ENCODE results near the gene ABCC1.

Gene ABCC1

DNA sequence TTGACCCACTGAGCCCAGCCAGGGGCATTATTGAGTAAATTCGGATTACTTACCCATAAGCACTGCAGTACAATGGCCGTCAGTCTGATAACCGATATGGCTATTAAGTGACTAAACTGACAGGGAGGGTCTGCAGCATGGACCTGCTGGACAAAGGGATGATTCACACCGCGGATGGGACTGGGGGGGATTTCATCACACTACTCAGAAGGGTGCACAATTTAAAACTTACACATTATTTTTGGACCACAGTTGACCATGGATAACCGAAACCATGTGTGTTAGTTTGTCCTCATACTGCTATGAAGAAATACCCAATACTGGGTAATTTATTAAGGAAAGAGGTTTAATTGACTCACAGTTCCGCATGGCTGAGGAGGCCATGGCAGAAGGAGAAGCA is 167.4 kb downstream of the ABCC1 start:
- no peak for DNase-seq

DNA sequence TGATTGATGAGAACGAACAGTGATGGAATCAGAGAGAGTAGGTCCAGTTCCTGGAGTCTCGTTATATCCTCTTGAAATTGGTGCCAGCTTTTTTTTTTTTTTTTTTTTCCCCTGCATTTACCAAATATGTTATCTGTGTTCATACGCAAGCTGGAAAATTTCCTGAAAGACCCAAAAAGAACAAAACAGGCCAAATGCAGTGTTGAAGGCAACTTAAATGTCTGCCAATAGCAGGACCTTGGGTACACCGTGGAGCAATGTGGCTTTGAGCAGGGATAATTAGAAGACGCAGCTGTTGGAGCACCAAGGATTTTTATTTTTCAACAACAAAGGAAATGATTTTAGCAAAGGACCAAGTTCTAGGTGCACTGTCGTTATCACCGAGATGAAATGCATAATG is 168.9 kb downstream of the ABCC1 start:
- no peak for DNase-seq

DNA sequence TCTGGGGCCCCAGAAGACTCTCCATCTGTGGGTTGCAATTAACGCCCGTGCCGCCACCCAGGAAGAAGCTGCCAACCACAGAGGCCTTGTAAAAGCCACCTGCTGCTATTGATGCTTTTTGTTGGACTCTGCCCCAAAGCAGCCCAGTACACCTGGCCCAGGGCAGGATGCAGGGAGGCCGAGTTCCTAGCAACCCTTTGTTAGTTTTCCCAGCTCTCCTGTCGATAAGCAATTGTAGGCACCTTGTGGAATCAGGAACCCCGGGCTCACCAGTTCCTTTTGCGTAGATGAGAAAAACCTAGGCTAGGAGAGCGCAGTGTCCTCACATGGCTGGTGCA is 170.6 kb downstream of the ABCC1 start:
- DNase-seq, result no peak

DNA sequence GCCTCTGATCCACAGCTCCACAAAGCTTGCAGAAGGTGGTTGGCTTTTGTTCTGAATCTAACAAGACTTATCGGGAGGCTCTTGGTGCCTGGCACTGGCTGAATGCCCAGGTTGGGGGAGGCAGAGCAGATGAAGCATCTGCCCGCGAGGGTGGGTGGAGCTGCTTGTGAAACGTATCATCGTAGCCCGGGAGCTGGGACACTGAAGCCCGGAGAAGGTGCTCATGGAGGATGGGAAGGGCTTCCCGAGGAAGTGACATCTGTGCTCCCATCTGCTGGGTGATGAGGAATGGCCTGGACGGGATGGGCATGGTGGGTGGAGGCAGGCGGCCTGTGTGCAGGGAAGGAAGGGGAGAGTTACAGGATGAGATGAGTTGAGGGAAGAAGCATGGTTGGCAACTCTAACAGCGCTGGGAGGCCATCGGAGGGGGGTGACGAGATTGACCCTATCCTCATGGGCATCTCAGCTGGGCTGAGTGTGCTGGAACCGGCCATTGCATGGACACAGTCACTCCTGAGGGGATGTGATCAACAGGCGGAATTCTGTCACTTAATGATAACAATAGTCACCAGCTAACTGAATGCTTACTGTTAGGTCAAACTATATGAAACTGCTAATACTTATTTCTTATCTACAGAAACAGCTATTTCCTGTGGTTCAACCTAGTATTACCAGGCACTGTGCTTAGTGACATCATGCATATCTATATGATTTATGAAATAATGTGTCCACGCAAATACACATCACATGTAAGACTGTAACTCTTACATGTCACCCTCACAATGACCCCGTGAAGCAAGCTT is 171.2 kb downstream of the ABCC1 start:
- DNase-seq, result peak; percentile 91

DNA sequence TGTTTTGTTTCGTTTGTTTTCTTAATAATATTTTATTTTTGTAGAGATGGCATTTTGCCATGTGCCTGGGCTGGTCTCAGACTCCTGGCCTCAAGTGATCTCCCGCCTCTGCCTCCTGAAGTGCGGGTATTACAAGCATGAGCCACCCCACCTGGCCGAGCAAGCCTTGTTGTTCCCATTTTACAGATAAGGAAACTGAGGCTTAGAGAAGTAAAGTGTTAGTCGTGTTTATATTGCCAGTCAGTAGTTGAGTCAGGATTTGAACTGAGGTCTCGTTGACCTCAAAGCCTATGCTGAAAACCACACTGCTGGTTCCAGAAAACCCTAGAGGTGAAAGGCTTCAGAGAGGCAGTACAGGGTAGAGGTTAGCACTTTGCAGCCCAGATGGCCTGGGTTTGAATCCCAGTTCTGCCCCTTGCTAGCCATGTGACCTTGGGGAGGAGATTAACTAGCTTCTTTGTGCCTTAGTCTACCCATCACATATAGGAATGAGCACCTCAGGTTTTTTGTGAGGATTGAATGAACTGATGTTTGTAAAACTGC is 171.8 kb downstream of the ABCC1 start:
- no peak for DNase-seq

DNA sequence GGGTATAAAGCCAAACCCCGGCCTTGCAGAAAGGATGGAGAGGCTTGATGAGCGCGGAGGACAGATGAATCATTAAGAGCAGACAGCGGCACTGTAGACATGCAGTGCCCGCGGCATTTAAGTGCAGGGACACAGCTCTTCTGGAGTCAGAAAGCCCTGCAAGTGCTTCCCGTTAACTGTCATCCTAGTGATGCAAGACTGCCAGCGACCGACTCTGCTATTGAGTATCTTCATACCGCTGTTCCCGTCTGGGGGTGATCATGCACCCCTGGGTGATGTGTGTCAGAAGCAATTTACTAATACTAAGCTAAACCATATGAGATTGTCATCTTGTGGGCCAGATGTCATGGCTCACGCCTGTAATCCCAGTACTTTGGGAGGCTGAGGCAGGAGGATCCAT is 172.8 kb downstream of the ABCC1 start:
- no peak for DNase-seq

DNA sequence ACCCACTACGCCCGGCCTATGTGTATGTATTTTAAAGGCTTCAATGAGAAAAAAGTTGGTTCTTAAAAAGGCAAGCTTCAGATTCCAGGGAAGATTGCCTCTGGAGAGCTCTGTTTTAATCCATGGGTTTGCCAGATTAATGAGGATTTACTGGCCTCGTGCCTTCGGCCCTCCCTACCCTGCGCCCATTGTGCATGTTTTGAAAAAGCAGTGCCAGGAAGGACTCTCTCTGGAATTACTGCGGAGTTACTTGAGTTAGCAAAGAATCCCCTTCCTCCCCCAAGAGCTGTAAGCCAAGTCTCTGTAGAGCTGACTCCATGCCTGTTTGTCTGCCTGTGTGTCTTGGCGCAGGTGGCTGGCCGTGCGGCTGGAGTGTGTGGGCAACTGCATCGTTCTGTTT is 175.0 kb downstream of the ABCC1 start:
- DNase-seq, result no peak

DNA sequence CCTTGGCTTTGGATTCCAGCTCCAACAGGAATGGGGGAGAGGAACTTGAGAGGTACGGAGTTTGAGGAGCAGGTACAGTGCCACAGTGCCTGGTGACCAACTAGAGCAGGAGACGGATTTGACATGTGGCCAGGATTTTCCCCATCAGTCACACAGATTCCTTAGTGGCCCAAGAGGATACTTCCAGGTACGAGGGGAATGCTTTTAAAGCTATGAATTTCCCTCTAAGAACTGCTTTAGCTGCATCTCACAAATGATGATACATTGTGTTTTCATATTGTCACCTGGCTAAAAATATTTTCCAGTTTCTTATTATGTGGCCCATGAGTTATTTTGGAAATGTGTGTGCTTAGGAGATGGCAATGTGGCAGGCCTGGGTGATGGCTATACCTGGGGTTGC is 175.6 kb downstream of the ABCC1 start:
- DNase-seq, result no peak

DNA sequence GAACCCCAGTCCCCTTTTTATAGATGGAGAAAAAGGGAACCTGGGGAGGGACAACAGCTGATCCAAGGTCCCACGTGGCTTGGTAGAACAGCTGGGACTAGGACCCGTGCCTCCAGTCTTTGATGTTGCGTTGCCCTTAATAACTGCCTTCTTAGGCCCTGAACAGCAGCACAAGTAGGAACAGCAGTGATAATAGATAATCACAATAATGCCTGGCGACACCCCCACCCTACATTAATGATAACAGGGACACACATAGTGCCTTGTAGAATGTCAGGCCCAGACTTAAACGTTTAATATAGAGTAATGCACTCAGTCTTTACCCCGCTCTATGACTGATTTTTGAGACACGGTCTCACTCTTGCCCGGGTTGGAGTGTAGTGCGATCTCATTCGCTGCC is 177.5 kb downstream of the ABCC1 start:
- DNase-seq, result no peak

DNA sequence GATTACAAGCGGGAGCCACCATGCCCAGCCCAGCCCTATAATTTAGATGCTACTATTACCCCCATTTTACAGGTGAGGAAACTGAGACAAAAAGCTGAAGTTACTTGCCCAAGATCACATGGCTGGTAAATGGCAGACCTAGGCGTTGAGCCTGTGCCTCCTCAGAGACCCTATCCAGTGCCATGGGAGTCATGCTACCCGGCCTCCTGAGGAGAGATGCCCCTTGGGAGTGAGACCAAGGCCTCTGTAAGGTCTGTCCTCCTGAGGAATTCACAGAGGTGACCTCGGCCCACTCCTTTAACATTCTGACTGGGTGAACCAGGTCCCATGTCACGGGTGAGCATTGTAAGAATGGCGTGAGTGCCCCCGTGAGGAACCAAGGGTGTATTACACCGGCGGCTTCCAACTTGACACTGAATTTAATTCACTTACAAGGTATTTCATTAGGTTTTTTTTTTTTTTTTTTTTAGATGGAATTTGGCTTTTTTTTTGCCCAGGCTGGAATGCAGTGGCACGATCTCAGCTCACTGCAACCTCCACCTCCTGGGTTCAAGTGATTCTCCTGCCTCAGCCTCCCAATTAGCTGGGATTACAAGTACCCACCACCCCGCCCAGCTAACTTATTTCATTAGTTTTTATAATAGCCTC is 178.2 kb downstream of the ABCC1 start:
- DNase-seq, result peak; percentile 45

DNA sequence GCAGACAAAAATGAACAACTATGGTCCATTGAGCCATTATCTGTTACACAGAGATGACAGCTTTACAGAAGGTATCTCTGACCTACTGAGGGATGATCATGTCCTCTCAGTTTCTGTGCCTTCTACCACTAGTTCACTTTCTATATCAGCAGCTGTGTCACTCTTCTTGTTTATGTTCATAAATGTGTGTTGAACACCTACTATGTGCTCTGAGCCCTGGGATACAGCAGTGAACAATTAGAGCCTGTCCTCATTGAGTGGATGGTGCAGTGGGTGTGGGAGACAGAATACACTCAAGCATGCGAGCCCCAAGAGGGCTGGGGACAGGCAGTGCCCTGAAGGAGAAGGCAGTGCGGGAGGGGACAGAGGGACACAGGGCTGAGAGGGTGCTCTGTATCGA is 181.8 kb downstream of the ABCC1 start:
- DNase-seq, result no peak

DNA sequence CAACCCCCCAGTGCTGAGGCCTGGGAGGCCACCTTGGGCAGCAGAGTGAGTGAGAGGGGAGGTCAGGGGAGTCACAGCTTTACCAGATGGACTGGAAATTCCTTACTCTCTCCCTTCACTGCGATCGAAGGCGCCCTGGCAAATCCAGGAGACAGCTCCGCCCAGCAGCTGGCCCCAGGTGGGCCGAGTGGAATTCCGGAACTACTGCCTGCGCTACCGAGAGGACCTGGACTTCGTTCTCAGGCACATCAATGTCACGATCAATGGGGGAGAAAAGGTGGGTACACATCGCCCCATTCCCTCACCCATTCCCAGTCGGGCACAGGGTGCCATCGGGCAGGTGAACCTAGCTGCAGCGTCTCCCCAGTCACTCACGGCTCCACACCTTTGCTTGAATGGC is 182.2 kb downstream of the ABCC1 start:
- DNase-seq, result no peak

DNA sequence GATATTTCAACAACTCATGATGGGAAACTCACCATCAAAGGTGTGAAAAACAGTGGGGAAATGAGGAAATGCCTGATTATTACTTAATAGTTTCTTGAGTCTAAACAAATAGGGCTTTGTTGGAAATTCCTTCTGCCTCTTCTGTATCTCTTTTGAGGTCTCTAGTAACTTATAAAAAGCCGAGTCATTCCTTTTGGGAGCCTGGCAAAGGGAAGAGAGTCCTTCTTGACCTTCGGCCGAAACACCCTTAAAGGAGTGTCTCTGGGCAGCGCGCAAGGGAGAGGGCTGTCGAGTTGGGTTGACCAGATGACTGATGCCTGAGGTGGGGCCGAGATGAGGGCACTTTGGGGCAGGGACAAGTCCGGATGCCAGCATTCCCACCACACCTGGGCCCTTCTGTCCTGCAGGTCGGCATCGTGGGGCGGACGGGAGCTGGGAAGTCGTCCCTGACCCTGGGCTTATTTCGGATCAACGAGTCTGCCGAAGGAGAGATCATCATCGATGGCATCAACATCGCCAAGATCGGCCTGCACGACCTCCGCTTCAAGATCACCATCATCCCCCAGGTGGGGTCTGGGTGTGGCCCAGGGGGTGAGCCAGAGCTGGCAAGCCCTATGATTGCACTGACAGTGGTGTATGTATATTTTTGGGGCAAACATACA is 184.7 kb downstream of the ABCC1 start:
- DNase-seq, result no peak

DNA sequence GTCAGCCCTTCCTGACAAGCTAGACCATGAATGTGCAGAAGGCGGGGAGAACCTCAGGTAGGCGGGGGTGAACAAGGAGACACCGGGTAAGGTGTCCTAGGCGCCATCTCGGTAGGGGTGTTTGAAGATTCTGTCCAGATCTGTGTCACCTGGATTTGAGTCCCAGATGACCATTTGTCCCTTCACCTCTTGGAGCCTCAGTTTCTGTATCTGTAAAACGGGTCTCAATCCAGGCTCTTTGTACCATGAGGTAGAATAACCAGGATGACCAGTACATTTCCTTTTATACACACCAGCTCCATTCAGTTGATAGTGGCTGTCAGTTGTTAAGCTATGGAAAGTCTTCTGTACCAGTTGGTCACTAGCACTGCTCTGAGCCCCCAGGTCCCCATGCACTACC is 187.2 kb downstream of the ABCC1 start:
- DNase-seq, result no peak

DNA sequence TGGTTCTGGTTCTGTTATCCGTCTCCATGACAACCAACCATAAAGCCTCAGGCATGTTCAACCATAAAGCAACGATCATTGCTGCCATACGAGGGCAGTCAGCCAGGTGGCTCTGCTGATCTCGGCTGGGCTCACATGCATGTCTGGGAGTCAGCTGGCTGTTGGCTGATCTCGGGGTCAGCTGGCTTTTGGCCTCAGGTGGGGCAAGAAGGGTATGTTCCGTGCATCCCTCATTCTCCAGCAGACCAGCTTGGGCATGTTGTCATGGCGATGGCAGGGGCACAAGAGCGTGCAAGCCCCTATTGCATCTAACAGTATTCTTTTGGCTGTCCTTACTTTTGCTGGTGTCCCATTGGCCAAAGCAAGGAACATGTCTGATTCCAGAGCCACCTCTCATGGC is 187.7 kb downstream of the ABCC1 start:
- no peak for DNase-seq

DNA sequence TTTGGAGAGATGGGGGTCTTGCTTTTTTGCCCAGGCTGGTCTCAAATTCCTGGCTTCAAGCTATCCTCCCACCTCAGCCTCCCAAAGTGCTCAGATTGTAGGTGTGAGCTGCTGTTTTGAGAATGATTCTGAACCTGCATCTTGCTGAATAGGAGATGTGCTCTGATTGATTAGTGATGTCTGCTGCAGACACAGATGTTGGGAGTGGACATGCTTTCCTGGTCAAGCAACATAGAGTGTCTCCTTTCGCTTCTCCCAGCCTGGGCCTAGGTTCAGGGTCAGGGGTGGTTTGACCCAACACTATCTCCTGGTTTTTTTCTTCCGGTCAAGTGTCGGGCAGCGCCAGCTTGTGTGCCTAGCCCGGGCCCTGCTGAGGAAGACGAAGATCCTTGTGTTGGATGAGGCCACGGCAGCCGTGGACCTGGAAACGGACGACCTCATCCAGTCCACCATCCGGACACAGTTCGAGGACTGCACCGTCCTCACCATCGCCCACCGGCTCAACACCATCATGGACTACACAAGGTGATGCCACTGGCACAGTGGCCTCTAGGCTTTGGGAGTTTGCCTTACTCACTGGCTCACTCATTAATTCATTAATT is 188.7 kb downstream of the ABCC1 start:
- no peak for DNase-seq

DNA sequence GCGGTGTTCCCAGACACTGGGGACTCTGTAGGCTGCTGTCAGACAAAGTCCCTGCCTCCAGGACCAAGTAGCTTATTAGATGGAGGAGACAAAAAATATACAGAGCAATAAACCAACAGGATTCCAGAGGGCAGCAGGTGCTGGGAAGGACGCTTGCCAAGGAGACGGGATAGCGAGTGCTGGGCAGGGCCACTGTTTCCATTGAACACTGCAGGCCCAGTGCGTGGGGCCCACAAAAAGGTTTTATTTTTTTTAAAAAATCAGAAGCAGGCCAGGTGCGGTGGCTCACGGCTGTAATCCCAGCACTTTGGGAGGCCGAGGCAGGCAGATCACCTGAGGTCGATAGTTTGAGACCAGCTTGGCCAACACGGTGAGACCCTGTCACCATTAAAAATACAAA is 189.6 kb downstream of the ABCC1 start:
- no peak for DNase-seq

DNA sequence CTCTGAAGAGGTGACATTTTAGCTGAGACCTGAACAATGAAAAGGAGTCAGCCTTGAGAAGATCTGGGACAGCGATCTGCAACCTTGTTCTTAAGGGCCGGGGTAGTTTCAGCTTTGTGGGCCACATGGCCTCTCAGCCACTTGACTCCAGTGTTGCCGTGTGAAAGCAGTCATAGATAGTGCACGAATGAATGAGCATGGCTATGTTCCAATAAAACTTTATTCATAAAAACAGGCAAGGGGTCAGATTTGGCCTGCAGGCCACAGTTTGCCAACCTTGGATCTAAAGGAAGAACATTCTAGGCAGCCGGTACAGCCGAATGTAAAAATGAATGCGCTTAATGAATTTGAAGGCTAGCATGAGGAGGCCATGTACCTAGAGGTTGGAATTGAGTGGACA is 190.4 kb downstream of the ABCC1 start:
- DNase-seq, result no peak

DNA sequence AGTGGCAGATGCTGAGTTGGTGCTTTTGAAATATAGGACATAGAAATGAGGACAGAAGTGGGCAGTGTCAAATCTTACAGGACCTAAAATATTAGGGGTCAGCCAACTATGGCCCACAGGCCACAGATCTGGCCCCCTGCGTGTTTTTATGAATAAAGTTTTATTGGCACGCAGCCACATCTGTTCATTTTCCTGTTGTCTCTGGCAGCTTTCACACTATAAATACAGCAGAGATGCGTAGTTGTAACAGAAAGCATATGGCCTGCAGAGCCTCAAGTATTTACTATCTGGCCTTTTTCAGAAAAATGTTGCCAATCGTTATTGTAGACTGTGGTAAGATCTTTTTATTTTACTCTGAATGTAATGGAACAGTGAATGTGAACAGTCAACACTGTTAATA is 191.1 kb downstream of the ABCC1 start:
- no peak for DNase-seq

DNA sequence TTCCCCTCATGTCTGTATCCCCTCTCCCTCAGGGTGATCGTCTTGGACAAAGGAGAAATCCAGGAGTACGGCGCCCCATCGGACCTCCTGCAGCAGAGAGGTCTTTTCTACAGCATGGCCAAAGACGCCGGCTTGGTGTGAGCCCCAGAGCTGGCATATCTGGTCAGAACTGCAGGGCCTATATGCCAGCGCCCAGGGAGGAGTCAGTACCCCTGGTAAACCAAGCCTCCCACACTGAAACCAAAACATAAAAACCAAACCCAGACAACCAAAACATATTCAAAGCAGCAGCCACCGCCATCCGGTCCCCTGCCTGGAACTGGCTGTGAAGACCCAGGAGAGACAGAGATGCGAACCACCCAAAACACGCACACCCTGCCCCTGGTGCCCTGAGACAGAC is 191.7 kb downstream of the ABCC1 start:
- no peak for DNase-seq

DNA sequence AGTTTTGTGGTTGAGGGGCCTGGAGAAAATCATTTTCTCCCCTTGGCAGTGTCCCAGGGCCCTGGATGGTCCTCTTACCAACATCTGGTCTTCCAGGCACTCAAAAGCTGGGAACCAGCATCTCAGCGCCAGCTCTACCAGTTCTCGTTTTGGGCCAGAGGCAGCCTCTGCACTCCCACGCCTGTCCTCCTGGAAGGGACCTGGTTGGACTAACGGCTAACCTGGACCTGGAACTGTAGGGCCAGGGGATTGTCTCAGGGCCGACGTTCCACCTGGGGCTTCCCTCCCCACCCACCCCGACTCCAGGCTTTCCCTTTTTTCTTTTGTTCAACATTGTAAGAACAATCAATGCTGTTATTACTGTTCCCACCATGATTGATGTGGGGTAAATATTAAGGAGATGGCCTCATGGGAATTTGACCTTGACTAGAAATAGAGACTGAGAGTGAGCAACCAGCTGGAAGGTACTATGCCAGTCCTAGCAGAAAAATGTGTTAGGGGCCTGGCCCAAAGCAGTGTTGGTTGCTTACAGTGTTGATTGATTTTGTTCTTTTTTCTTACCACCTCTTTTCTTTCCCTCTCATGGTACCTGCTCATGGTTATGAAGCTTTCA is 192.5 kb downstream of the ABCC1 start:
- no peak for DNase-seq

DNA sequence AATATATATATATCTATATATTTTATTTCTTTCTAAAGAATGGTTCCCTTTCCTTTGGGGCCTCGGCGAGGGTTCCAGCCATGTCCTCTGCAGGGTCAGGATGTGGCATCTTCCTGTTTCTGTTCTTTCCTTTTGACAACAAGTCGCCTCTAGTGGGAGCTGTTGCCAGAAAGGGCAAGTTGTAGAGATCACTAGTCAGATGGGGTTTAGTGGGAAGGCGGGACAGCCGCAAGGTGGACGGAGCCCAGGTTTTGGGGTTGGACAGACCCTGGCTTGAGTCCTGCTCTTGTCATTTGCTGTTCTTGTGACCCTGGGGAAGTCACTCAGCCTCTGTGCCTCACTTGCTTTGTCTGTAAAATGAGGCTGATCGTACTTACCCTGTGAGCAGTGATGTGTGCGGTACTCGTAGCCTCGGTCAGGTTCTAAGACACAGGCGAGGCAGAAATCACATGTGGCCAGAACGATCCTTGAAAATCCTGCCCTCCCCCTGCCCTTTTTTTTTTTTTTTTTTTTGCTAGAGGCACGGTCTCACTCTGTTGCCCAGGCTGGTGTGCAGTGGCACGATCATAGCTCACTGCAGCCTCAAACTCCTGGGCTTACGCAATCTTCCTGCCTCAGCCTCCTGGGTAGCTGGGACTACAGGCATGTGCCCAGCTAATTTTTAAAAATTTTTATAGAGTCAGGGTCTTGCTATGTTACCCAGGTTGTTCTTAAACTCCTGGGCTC is 193.8 kb downstream of the ABCC1 start:
- no peak for DNase-seq

DNA sequence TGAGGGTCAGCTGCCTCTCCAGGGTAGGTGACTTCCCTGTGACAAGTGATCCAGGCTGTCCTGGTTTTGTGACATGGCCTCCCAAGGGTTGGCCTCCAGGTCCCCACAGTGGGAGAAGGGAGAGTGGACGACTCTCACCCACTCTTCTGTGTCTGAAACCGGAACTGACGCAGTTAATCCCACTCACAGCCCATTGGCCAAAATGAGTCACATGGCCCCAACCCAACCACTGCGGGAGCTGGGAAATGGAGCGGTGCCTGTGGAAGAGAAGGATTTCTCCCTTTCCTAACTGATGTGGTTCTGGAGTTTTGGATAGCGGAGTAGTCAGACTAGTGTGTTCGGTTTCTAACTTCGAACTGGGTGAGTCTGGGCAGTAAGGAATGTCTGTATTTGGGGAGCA is 194.5 kb downstream of the ABCC1 start:
- no peak for DNase-seq

Data from NCI-H345 (cell line).